ENCODE results near the gene DMXL2.

GRCh38 chr15:51424780-51425179 is 197.8 kb downstream of the DMXL2 start:
- no peak for TF ChIP-seq CTCF (IDR thresholded peaks at IDR 0.05)
- no peak for TF ChIP-seq POLR2A (IDR thresholded peaks at IDR 0.05)
